ENCODE measurements around the gene EYA4.

DNA sequence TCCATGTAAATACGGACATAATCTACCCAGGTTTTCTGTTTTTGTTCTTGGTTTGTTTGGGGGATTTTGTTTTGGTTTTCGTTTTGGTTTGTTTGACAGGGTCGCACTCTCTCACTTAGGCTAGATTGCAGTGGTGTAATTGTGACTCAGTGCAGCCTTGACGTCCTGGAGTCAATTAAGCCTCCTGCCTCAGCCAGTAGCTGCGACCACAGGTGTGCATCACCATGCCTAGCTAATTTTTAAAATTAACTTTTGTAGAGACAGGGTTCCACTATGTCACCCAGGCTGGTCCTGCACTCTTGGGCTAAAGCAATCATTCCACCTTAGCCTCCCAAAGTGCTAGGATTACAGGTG, 37.8 kb upstream of the EYA4 start:
- TF ChIP-seq, protein P1, sequence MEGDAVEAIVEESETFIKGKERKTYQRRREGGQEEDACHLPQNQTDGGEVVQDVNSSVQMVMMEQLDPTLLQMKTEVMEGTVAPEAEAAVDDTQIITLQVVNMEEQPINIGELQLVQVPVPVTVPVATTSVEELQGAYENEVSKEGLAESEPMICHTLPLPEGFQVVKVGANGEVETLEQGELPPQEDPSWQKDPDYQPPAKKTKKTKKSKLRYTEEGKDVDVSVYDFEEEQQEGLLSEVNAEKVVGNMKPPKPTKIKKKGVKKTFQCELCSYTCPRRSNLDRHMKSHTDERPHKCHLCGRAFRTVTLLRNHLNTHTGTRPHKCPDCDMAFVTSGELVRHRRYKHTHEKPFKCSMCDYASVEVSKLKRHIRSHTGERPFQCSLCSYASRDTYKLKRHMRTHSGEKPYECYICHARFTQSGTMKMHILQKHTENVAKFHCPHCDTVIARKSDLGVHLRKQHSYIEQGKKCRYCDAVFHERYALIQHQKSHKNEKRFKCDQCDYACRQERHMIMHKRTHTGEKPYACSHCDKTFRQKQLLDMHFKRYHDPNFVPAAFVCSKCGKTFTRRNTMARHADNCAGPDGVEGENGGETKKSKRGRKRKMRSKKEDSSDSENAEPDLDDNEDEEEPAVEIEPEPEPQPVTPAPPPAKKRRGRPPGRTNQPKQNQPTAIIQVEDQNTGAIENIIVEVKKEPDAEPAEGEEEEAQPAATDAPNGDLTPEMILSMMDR (IDR thresholded peaks at IDR 0.05), result no peak
- no peak for TF ChIP-seq ZFX (IDR thresholded peaks at IDR 0.05; ENCODE audit: borderline replicate concordance)

Measured in 22Rv1 (cell line).